Panc1 (cell line): ENCODE results near the gene PIAS3.

Source experiments
- CTCF ChIP-seq: fragments of 450-650 bp; IDR thresholded peaks from 2 replicates; pipeline ENCODE4 v1.5.1; 2017; ENCODE audit warnings: mild to moderate bottlenecking
- POLR2AphosphoS5 ChIP-seq: IDR thresholded peaks from 2 replicates; pipeline ENCODE4 v1.6.1; 2012; ENCODE audit warnings: mild to moderate bottlenecking, low read depth, low read length, moderate library complexity
- REST ChIP-seq, 2 experiments: IDR thresholded peaks; 2 replicates each; pipeline ENCODE4 v1.6.1; 2011 to 2012; ENCODE audit warnings: low read depth in 2 of 2, control low read depth in 1 of 2, low read length in 1 of 2, mild to moderate bottlenecking in 1 of 2, moderate library complexity in 1 of 2; ENCODE audit not compliant: insufficient read depth in 1 of 2
- SIN3A ChIP-seq: IDR thresholded peaks from 2 replicates; pipeline ENCODE4 v1.6.1; 2012; ENCODE audit warnings: low read depth, mild to moderate bottlenecking, low read length, moderate library complexity, borderline replicate concordance; ENCODE audit not compliant: insufficient read depth
- TCF7L2 ChIP-seq: IDR thresholded peaks from 2 replicates; pipeline ENCODE4 v1.6.1; 2011; ENCODE audit warnings: mild to moderate bottlenecking, low read depth, low read length, inconsistent platforms

GRCh38 chr1:145799806-145800205 is 59.1 kb downstream of the PIAS3 start:
- TF ChIP-seq CTCF (no peak), POLR2AphosphoS5 (no peak), SIN3A (no peak), REST (IDR thresholded peaks at IDR 0.05; ENCODE audit: insufficient read depth in 1 of 2, low read depth in 2 of 2, low read length in 1 of 2) (no peak), TCF7L2 (no peak)
